ENCODE results near the gene CXCR6.
A peak's percentile ranks its signal among the peaks of the same experiment; 100 is the strongest.

CXCR6 gene

DNA sequence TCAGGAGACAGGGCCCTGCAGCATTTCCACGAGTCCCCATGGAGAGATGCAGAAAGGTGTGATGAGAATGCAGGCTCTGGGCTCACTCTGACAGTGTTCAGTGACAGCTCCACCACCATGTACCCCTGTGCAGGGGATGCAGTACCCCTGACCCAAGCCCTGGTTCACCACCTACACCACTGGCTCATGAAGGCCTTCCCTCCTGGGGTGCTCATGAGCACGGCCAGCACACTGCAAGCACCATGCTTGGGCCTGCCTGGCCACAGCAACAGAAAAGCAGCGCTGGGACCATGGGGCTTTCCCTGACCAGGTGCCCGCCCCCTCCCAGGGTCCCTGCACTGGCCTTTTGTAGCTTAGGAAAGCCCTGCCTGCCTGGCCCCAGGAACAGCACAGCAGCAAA, 6.2 kb downstream of the CXCR6 start:
- DNase-seq, result no peak

DNA sequence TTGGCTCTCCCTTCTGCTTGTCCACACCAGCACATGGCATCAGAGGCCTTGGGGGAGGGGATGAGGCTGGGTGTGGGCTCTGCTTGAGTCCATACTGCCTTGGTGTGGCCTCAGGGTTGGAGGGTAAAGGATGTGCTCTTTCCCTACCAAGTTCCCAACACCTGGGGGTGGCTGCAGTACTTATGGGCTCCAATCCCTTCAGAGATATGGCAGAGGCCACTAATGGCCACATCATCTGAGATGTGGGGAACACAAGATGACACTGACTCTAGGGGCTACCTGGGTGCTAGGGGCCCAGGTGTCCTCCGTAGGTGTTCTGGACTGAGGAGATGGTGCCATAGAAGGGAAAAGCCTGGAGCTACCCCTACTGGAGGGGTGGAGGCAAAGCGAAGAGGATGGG, 6.9 kb downstream of the CXCR6 start:
- no peak for DNase-seq

GRCh38 chr3:45950686-45951600, 7.7 kb downstream of the CXCR6 start:
- no peak for DNase-seq

DNA sequence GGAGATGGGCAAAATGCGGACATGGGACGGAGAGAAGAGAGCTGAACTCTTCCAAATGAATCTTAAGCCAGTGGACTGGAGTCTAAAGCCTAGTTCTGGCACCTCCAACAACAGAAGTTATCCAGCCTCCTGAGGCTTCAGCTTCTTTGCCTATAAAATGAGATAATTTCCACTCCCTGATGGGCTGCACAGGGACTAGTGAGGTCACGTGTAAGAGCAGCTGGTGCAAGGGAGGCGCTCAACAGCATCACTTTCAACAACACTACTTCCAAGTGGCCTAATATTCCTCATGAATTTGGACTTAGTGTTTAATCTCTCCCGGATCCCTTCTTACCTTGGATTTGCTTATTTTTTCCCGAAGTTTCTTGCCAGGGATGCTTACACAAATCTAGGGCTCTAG, 8.7 kb downstream of the CXCR6 start:
- no peak for DNase-seq

DNA sequence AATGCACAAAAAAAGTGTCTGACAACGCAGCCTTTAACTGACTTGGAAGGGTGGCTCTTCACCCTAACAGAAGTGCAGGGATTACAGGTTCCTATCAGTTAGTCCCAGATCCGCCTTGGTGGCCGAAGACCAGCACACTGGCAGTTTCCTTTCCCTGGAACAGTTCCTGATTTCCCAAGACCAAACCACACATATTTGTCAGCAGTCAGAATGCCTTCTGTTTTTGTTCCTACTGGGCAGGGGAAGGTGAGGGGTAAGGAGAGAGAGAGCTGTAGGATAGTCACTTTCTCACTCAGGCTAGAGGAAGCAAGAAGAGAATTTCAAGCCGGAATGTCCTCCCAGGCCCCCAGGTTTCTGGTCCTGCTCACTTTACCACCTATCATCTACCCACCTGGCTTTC, 9.2 kb downstream of the CXCR6 start:
- DNase-seq, result no peak

GRCh38 chr3:45953536-45953935, 10.3 kb downstream of the CXCR6 start:
- DNase-seq, result no peak

DNA sequence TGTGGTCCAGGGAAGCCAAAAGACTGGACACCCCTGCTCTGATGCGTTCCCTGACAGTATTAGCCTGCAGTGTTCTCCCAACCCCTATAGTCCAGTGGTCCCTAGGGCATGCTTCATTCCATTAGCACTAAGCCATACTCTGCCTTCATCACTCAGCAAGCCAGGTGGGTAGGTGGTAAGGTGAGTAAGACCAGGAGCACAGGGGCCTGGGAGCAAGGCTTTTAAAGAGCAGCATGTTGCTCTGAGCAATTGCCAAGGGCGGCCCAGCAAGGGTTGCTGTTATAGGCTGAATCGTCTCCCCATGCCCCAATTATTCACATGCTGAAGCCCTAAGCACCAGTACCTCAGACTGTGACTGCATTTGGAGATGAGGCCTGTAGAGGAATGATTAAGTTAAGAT, 11.0 kb downstream of the CXCR6 start:
- no peak for DNase-seq

DNA sequence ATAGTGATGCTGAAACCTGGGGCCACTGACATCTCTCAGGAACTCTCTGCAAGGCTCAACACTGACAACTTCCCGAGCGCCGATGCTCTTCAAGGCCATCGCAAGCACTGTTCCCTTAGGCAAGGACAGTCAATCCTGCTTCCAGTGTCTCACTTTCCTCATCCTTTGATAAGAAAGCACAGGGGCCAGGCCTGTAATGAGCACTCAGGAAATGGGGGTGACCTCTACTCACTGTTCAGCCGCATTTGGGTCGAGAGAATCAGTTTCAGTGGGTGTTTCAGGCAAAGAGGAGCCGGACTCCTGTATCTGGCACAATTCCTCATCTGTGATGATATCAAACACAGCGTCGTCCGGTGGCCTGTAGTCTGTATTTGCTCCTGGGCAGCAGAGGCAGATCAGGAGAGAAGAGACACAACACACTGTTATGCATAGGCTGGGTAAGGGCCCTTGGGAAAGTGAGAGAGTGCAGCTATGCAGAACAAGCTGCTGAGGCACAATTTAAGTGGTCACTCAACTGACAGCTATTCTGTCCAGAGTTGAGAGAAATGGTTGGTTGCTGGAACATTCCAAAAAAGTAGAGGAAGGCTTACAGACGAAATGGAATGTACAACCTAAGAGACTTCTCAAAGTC, 11.9 kb downstream of the CXCR6 start:
- no peak for DNase-seq

DNA sequence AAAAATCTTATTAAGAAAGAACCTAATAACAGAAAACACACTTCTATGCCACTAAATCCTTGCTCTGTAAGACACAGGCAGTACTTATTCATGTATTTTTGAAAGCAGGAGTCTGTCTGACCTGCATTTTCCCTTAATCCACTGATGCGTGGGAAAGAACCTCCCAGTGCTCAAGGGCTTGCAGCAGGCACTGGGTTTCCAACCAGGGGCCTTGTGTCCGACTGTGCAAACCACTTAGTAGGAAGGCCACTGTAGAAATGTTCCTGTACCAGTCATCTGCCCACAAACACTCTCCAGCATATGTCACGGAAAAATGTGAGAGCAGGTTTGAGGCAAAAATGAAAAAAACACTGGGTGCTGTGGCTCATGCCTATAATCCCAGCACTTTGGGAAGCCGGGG, 12.4 kb downstream of the CXCR6 start:
- DNase-seq, result no peak

- no peak for DNase-seq
Measured at GRCh38 chr3:45957586-45957985, 14.3 kb downstream of the CXCR6 start.

- DNase-seq, result no peak
Measured at GRCh38 chr3:45958321-45958791, 15.1 kb downstream of the CXCR6 start.

- no peak for DNase-seq
Measured at GRCh38 chr3:45959201-45959600, 15.9 kb downstream of the CXCR6 start.

DNA sequence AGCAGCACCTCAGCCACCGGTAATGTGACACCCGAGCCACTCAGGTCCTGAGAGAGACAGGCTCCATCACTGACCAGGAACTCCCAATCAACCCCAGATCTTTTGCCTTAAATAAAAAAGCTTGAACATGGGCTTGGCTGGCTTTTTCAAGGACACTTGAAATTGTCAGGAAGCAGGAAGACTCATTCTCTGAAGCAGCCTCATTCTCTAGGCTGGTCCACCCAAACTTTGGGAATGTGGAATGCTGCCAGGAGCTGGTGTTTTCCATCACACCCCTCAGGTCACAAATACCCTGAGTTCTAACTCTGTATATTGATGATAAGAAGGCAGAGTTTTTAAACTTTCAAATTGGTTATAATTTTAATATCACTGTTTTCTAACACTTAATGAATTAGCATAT, 17.0 kb downstream of the CXCR6 start:
- no peak for DNase-seq

GRCh38 chr3:45962033-45962432, 18.8 kb downstream of the CXCR6 start:
- DNase-seq, result no peak

- peak in 1 of 4 experiments; percentile 13 for DNase-seq
Measured at GRCh38 chr3:45964139-45964538, 20.9 kb downstream of the CXCR6 start.

GRCh38 chr3:45965253-45965652, 22.0 kb downstream of the CXCR6 start:
- DNase-seq, result no peak

DNA sequence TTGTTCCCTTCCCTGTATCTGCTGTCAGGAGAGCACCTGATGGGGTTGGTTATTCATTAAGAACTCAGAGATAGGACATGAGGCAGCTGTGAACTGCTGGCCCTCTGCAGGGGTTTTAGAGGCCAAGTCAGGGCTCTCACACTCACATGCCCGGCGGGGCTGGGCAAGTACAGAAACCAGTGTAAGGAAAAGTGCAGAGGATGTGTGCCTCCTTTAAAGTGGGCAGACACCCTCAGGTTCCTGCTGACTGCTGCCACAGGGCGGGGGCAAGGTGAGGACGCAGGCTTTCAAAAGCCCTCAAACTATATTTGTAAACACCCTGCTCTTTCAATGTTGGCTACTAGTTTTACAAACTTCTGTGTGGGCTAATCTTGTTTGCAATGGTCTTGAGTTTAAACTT, 22.4 kb downstream of the CXCR6 start:
- no peak for DNase-seq

GRCh38 chr3:45966371-45966791, 23.1 kb downstream of the CXCR6 start:
- DNase-seq, result no peak

- no peak for DNase-seq
Measured at GRCh38 chr3:45966950-45967640, 23.8 kb downstream of the CXCR6 start.

DNA sequence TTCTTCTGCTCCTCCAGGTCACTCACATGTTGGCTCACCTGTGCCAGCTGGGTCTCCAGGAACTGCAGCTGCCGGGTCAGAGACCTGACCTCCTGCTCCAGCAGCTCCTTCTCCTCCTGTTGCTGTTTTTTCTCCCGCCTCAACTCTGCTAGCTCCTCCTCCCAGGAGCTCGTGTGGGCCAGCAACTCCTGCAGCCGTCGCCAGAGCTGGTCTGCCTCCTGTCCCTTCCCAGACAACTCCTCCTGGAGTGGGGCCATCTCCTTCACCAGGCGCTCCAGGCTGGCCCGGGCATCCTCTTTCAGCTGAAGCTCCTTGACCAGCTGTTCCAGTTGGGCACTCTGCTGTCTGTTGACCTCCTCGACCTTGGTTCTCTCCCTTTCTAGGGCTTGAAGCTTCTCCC, 24.5 kb downstream of the CXCR6 start:
- DNase-seq, result no peak

- no peak for DNase-seq
Measured at GRCh38 chr3:45968149-45968548, 24.9 kb downstream of the CXCR6 start.

DNA sequence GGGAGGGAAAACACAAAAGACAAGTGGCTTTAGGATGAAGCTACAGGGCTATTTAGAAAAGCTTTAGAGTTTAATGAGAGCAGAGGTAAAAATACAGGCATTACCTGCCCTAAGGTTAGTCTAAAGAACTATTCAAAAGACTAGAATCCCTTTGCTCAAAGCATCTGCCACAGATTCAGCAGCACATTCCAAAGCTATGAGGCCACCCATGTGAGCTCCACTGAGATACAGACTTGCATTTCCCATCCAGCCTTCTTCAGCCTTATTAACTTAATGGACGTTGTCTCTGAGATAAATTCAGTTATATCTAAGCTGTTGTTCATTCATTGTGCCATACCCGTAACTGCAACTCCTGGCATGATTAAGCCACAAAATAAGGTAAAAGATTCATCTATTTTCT, 25.4 kb downstream of the CXCR6 start:
- no peak for DNase-seq

DNA sequence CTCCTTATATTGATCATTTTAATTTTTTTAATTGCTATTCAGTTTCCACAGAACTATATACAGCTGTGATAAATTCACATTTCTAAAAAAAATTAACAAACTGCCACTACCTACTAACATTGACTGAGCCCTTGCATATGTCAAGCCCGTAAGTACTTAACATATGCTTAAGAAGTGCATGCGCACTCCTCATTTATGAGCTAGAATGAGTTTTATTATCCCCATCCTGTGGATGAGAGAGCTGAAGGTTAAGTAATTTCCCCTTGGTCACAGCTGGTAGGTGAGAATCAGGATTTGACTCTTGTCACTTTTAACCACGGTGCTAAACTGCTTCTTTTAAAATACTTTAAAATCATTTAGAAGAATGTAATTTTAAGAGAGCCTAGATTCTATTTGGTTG, 25.9 kb downstream of the CXCR6 start:
- DNase-seq, result no peak

DNA sequence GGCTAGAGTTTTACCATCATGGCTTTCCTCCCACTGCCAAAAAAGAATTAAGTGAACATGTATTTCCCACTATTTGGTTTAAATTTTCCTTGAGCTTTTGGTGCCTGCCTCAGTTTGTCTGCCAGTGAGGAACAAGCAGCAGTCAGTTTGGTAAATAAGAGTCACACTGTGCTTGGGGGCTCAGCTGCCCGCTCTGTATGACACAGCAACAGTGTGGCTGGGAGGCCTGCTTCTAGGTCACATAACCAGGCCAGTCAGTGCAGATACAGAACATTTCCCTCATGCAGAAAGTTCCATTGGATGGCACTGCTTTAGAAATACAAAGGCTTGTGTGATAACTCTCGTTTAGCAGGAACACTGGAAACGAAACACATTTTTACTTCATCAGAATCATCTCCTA, 26.7 kb downstream of the CXCR6 start:
- no peak for DNase-seq

All from activated CD4-positive, CD25-positive, alpha-beta regulatory T cell (primary cell).